GM18517 (cell line): ENCODE measurements around the gene NPFFR1.
"Not testable (repeated sequence)": the region's sequence is repeated elsewhere in the genome, so short reads cannot be mapped to it uniquely, and the experiment has no call there.

Experiments used
- ATAC-seq: cut with Tn5 transposase; IDR thresholded peaks from one replicate; pipeline ENCODE4 v1.9.1; 2021; ENCODE audit warnings: mild to moderate bottlenecking, moderate library complexity; ENCODE audit not compliant: unreplicated experiment

Gene NPFFR1

DNA sequence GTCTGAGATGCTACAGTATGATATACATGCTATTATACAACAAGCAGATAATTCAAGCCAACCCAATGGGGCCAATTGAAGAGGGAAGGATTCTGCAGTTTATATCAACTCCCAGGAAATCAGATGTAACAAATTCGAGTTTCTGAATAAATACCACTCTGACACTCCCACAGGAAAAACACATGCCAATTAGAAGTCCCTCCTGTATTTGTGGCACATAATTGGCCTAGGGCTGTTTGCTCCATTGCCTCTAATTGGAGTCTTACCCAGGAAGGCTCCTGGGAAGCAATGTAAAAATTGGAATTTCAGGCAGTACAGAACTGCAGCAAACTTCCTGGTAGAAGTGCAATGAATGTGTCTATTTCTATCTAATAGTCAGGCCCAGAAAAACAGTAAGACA is 55.3 kb downstream of the NPFFR1 start:
- ATAC-seq: no peak

DNA sequence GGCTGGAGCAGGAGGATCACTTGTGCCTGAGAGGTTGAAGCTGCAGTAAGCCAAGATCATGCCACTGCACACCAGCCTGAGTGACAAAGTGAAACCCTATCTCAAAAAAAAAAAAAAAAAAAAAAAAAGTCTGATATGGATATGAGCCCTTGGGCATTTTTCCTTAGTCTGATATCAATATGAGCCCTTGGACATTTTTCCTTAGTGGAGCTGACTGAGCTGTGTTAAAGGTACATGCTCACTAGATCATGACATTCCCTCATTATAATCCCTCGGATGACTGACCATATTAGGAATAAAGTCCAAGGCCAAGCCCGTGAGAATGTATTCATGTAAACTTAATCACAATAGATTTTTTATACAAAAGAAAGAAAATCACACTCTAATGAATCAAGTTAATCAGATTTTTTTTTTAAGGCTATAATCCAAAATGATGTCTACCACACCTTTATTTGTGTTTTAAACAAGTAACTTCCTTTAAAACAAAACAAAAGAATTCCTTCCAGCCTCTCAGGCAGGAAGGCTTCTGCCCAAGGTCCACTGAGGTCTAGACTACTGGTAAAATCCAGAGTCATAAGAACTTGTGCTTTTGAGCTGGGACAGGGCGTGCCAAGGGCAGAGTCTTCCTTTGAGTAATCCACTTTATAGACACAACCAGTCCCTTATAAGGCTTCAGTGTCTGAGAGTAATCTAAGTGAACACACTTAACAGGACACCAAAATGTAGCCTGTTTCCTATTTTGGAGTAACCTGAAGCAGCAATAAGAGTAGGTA is 56.1 kb downstream of the NPFFR1 start:
- ATAC-seq: no peak

DNA sequence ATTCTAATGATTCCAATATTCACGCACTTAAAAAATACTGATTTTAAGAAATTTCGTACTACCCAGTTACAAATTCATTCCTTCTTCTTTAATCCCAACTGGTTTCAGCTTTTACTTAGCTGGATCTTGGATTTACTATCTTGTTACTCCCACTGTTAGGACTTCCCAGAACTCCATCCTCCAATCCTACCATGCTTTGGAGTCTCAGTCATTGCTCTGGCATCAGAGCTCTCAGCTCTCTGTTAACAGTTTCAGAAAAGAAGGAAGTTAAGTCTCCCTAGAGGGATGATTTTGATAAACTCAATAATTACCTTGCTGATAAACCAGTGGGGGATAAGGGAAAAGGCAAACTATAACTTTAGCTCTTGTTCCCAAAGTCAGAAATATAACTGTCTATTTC is 60.1 kb downstream of the NPFFR1 start:
- ATAC-seq: no peak

GRCh38 chr10:70222811-70223447 is 60.9 kb downstream of the NPFFR1 start:
- not testable (repeated sequence) for ATAC-seq

- ATAC-seq: no peak
These were observed 61.4 kb downstream of the NPFFR1 start for GRCh38 chr10:70222340-70222794.

GRCh38 chr10:70221030-70221429 is 62.8 kb downstream of the NPFFR1 start:
- ATAC-seq: peak; percentile 10

DNA sequence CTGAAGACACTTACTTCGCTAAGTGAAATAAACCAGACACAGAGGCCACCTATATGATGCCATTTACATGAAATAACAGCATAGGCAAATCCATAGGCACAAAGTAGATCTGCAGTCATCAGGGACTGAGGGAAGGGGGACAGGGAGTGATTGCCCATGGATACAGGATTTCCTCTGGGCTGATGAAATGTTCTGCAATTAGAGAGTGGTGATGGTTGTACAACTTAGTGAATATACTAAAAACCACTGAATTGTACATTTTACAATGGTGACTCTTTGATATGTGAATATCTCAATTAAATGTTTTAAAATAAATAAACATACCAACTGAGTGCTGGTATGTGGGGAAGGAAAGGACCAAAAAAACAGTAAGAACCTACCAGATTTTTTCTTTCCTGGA is 70.9 kb downstream of the NPFFR1 start:
- no peak for ATAC-seq

DNA sequence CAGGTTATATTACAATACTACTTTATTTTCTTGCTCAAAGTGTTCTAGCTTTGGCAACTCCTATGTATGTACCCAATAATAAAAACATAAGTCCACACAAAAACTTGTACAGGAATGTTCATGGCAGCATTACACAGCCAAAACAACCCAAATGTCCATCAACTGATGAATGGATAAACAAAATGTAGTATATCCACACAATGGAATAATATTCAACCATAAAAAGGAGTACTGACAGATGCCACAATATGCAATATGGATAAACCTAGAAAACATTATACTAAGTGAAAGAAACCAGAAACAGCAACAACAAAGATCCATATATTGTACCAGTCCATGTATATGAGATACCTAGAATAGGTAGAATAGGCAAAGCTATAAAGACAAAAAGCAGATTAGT is 71.5 kb downstream of the NPFFR1 start:
- no peak for ATAC-seq

- no peak for ATAC-seq
These were observed 77.0 kb downstream of the NPFFR1 start for GRCh38 chr10:70206762-70207161.

- no peak for ATAC-seq
These were observed 82.7 kb downstream of the NPFFR1 start for GRCh38 chr10:70201105-70201504.

DNA sequence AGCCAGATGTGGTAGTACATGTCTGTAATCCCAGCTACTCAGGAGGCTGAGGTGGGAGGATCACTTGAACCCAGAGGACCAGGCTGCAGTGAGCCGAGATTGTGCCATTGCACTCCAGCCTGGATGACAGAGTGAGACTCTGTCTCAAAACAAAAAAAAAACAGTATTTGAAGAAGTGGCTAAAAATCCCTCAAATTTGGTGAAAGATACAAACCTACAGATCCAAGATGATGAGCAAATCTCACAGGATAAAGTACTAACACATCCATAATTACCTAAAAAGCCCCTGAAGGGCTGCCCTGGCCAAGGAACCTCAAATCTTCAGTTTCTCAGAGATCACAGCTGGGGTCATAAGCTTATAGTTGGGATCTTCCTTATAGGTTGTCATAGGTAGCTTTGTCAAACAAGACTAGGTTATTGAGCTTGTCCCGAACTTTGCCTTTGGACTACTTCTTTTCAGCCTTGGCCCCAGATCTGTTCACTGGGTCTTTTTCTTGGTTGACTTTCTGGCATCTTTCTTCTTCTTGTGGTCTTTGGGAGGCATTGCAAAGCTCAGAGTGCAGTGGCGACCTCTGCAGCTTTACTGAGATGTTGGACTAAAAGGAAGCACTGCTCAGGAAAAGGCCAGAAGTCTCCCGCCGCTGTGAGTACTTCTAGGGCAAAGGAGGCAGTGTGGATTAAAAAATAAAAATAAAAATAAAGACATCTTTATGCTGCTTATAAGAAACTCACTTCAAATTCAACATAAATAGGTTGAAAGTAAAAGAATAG is 84.9 kb downstream of the NPFFR1 start:
- no peak for ATAC-seq
